ENCODE data around the gene PPIH. TPM values are rescaled to one million over a fixed set of nuclear protein-coding genes. Genes with fewer than 3 reads are reported as not detected.

The PPIH gene
- total and polyA plus RNA-seq, 2 of the 13 experiments (the other 11 are each of a cell fraction or from before 2014, with no cell fraction given): 29.9 to 72.6 TPM

DNA sequence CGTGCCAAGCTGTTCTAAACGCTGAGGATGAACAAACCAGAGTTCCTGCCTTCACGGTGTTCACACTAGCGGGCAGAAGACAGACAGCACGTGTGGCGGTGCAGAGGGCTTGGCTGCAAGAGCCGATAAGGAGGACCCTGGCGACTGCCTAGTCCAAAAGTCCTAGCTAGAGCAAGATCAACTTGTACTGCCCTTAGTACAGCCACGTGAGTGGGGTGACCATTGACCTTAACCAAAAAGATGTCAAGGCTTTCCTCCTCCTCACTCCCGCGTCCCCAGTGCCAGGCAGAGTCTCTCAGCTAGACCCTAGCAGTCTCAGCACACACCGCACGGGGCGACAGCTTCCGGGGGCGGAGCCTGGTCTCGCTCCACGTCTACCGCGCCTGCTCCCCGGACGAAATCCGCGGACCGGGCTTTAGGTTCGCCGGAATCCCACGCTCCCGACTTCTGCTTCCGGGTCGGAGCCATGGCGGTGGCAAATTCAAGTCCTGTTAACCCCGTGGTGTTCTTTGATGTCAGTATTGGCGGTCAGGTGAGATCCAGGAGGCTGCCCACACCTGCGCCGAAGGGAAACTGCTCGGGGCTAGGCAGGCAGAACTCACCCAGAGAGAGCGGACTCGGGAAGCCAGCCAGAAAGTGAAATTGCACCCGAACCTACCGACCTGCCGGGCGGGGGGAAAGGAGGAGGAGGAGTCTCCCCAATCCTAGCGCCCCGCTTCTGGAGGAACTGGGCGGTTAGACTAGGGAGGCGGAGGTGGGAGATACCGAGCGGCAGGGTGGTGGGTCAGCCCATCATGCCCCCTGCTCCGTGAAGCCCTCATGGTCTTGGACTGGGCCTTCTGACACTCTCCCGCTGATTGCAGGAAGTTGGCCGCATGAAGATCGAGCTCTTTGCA lies at the start of gene PPIH (continued):
- TF ChIP-seq SAFB2 (CRISPR knock-in tag; IDR thresholded peaks at IDR 0.05; ENCODE audit: borderline replicate concordance, low read depth) (no peak), NRL (CRISPR knock-in tag; IDR thresholded peaks at IDR 0.05; ENCODE audit: borderline replicate concordance) (peak; percentile 71; the same call in 1 of the 2 replicates), PHF8 (CRISPR knock-in tag; IDR thresholded peaks at IDR 0.05) (peak; percentile 85), ZNF773 (CRISPR knock-in tag; IDR thresholded peaks at IDR 0.05; ENCODE audit: borderline replicate concordance) (peak; percentile 73; the same call in 1 of the 2 replicates), MAF1 (CRISPR knock-in tag; IDR thresholded peaks at IDR 0.05; ENCODE audit: borderline replicate concordance) (no peak), ZNF496 (CRISPR knock-in tag; IDR thresholded peaks at IDR 0.05; ENCODE audit: insufficient replicate concordance) (no peak), ZNF577 (CRISPR knock-in tag; IDR thresholded peaks at IDR 0.05; ENCODE audit: borderline replicate concordance, low read depth) (no peak), ATF7-NPFF (CRISPR knock-in tag; IDR thresholded peaks at IDR 0.05; ENCODE audit: low read depth) (peak; percentile 88; the same call in 1 of the 2 replicates), ARHGAP35 (CRISPR knock-in tag; IDR thresholded peaks at IDR 0.05; ENCODE audit: borderline replicate concordance) (peak; percentile 80), ZNF230 (CRISPR knock-in tag; IDR thresholded peaks at IDR 0.05) (0 out of 2 replicates have a peak, but pooled peaks have one; percentile 53), ZNF431 (CRISPR knock-in tag; IDR thresholded peaks at IDR 0.05; ENCODE audit: borderline replicate concordance, low read depth) (no peak), ZFX (CRISPR knock-in tag; IDR thresholded peaks at IDR 0.05; ENCODE audit: low read depth) (peak; percentile 73), PPARG (CRISPR knock-in tag; conservative IDR thresholded peaks at IDR 0.05) (0 out of 2 replicates have a peak, but pooled peaks have one; percentile 12), RBM39 (IDR thresholded peaks at IDR 0.05; ENCODE audit: low read depth, low read length, poor library complexity, severe bottlenecking) (peak; percentile 79), ZNF234 (CRISPR knock-in tag; conservative IDR thresholded peaks at IDR 0.05) (peak; percentile 81; the same call in 1 of the 2 replicates), CCAR2 (optimal IDR thresholded peaks at IDR 0.05; ENCODE audit: low read depth, low read length) (no peak), NFYB (CRISPR knock-in tag; IDR thresholded peaks at IDR 0.05) (peak; percentile 61)
- TF ChIP-seq, protein P1, sequence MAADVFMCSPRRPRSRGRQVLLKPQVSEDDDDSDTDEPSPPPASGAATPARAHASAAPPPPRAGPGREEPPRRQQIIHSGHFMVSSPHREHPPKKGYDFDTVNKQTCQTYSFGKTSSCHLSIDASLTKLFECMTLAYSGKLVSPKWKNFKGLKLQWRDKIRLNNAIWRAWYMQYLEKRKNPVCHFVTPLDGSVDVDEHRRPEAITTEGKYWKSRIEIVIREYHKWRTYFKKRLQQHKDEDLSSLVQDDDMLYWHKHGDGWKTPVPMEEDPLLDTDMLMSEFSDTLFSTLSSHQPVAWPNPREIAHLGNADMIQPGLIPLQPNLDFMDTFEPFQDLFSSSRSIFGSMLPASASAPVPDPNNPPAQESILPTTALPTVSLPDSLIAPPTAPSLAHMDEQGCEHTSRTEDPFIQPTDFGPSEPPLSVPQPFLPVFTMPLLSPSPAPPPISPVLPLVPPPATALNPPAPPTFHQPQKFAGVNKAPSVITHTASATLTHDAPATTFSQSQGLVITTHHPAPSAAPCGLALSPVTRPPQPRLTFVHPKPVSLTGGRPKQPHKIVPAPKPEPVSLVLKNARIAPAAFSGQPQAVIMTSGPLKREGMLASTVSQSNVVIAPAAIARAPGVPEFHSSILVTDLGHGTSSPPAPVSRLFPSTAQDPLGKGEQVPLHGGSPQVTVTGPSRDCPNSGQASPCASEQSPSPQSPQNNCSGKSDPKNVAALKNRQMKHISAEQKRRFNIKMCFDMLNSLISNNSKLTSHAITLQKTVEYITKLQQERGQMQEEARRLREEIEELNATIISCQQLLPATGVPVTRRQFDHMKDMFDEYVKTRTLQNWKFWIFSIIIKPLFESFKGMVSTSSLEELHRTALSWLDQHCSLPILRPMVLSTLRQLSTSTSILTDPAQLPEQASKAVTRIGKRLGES (CRISPR knock-in tag; IDR thresholded peaks at IDR 0.05; ENCODE audit: borderline replicate concordance): no peak
- TF ChIP-seq, protein P2, sequence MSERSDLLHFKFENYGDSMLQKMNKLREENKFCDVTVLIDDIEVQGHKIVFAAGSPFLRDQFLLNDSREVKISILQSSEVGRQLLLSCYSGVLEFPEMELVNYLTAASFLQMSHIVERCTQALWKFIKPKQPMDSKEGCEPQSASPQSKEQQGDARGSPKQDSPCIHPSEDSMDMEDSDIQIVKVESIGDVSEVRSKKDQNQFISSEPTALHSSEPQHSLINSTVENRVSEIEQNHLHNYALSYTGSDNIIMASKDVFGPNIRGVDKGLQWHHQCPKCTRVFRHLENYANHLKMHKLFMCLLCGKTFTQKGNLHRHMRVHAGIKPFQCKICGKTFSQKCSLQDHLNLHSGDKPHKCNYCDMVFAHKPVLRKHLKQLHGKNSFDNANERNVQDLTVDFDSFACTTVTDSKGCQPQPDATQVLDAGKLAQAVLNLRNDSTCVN (CRISPR knock-in tag; IDR thresholded peaks at IDR 0.05; ENCODE audit: borderline replicate concordance): no peak
- TF ChIP-seq, protein P3, sequence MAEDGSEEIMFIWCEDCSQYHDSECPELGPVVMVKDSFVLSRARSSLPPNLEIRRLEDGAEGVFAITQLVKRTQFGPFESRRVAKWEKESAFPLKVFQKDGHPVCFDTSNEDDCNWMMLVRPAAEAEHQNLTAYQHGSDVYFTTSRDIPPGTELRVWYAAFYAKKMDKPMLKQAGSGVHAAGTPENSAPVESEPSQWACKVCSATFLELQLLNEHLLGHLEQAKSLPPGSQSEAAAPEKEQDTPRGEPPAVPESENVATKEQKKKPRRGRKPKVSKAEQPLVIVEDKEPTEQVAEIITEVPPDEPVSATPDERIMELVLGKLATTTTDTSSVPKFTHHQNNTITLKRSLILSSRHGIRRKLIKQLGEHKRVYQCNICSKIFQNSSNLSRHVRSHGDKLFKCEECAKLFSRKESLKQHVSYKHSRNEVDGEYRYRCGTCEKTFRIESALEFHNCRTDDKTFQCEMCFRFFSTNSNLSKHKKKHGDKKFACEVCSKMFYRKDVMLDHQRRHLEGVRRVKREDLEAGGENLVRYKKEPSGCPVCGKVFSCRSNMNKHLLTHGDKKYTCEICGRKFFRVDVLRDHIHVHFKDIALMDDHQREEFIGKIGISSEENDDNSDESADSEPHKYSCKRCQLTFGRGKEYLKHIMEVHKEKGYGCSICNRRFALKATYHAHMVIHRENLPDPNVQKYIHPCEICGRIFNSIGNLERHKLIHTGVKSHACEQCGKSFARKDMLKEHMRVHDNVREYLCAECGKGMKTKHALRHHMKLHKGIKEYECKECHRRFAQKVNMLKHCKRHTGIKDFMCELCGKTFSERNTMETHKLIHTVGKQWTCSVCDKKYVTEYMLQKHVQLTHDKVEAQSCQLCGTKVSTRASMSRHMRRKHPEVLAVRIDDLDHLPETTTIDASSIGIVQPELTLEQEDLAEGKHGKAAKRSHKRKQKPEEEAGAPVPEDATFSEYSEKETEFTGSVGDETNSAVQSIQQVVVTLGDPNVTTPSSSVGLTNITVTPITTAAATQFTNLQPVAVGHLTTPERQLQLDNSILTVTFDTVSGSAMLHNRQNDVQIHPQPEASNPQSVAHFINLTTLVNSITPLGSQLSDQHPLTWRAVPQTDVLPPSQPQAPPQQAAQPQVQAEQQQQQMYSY (CRISPR knock-in tag; IDR thresholded peaks at IDR 0.05): peak; percentile 99
